Activated naive CD4-positive, alpha-beta T cell treated with anti-CD3 and anti-CD28 coated beads, Interleukin-2, amount 10 ng/mL, durations not matched to agents 7 days and 5 days (primary cell): ENCODE data around the gene ATG101.
A peak's percentile ranks its signal among the peaks of the same experiment; 100 is the strongest.
"Not testable (repeated sequence)": the region's sequence is repeated elsewhere in the genome, so short reads cannot be mapped to it uniquely, and the experiment has no call there.

Experiments used
- CTCF ChIA-PET: fragments of 350-600 bp; sonication (Branson Sonifier 250); formaldehyde crosslinking; loops from one replicate; lab custom pipeline; 2021; ENCODE audit warnings: antibody characterized with exemption; lab: Charles Lee
- DNase-seq: peaks from one replicate; pipeline ENCODE4 v3.0.0-alpha.2; 2020
- H3K27ac Mint-ChIP-seq: one replicate; pipeline ENCODE4 v1.8.0; 2021; ENCODE audit warnings: mild to moderate bottlenecking, moderate library complexity, mixed read lengths
- H3K27me3 Mint-ChIP-seq: one replicate; pipeline ENCODE4 v1.8.0; 2021; ENCODE audit warnings: mild to moderate bottlenecking, mixed read lengths
- H3K36me3 Mint-ChIP-seq: one replicate; pipeline ENCODE4 v1.8.0; 2021; ENCODE audit warnings: mixed read lengths
- H3K4me1 Mint-ChIP-seq: one replicate; pipeline ENCODE4 v1.8.0; 2021; ENCODE audit warnings: mixed read lengths
- H3K4me3 Mint-ChIP-seq: one replicate; pipeline ENCODE4 v1.8.0; 2021; ENCODE audit warnings: mild to moderate bottlenecking, moderate library complexity, mixed read lengths
- H3K9me3 Mint-ChIP-seq: one replicate; pipeline ENCODE4 v1.8.0; 2021; ENCODE audit warnings: mixed read lengths

Gene ATG101

GRCh38 chr12:52097045-52097666 is 27.4 kb downstream of the ATG101 start:
- CTCF ChIA-PET = no interaction called here

GRCh38 chr12:52104431-52105089 is 34.8 kb downstream of the ATG101 start:
- DNase-seq, H3K4me3 Mint-ChIP-seq, H3K27ac Mint-ChIP-seq, H3K36me3 Mint-ChIP-seq, H3K4me1 Mint-ChIP-seq, H3K9me3 Mint-ChIP-seq, CTCF ChIA-PET: not testable (repeated sequence)
- H3K27me3 Mint-ChIP-seq = peaks cover 40% of the 10 kb centered on the region

More at GRCh38 chr12:52097045-52097666, 27.4 kb downstream of the ATG101 start:
- Mint-ChIP-seq H3K4me1 (no peaks in the 10 kb centered on the region), H3K27me3 (peaks cover 17% of the 10 kb centered on the region), H3K9me3 (no peaks in the 10 kb centered on the region), H3K4me3 (no peak overlapping the region), H3K27ac (no peak overlapping the region), H3K36me3 (no peaks in the 10 kb centered on the region)
- DNase-seq = no peak

GRCh38 chr12:52116222-52117125 is 46.7 kb downstream of the ATG101 start:
- H3K9me3 Mint-ChIP-seq, H3K27ac Mint-ChIP-seq, H3K36me3 Mint-ChIP-seq, H3K4me3 Mint-ChIP-seq: not testable (repeated sequence)
- Mint-ChIP-seq H3K4me1 (peaks cover 21% of the 10 kb centered on the region), H3K27me3 (peaks cover 44% of the 10 kb centered on the region)
- peak; percentile 65 for DNase-seq
- CTCF ChIA-PET = interaction anchor here (0.7 to 5.3 kb wide), 10 partner anchors 9 to 123 kb away, joined by 3 to 92 read pairs (median 4); no protein-coding TSS in a partner anchor

- not testable (repeated sequence) for H3K27ac Mint-ChIP-seq, DNase-seq, H3K9me3 Mint-ChIP-seq, H3K4me3 Mint-ChIP-seq, H3K36me3 Mint-ChIP-seq
- peaks cover 23% of the 10 kb centered on the region for H3K4me1 Mint-ChIP-seq
- peaks cover 58% of the 10 kb centered on the region for H3K27me3 Mint-ChIP-seq
- CTCF ChIA-PET = interaction anchor here (1.0 to 5.3 kb wide), 8 partner anchors 9 to 125 kb away, joined by 3 to 92 read pairs (median 8); no protein-coding TSS in a partner anchor
These were observed 48.2 kb downstream of the ATG101 start for GRCh38 chr12:52117806-52118475.

- Mint-ChIP-seq H3K27ac (no peak overlapping the region), H3K27me3 (peaks cover 71% of the 10 kb centered on the region), H3K9me3 (no peaks in the 10 kb centered on the region), H3K4me1 (peaks cover 23% of the 10 kb centered on the region), H3K4me3 (no peak overlapping the region), H3K36me3 (no peaks in the 10 kb centered on the region)
- CTCF ChIA-PET = interaction anchor here (0.6 to 5.3 kb wide), 10 partner anchors 27 to 176 kb away, joined by 3 to 92 read pairs (median 4); partner anchors contain the start of gene NR4A1
- DNase-seq = peak; percentile 53
These were observed 49.8 kb downstream of the ATG101 start for GRCh38 chr12:52119398-52120254.

GRCh38 chr12:52120951-52121823 is 51.4 kb downstream of the ATG101 start:
- peaks cover 78% of the 10 kb centered on the region for H3K27me3 Mint-ChIP-seq

DNA sequence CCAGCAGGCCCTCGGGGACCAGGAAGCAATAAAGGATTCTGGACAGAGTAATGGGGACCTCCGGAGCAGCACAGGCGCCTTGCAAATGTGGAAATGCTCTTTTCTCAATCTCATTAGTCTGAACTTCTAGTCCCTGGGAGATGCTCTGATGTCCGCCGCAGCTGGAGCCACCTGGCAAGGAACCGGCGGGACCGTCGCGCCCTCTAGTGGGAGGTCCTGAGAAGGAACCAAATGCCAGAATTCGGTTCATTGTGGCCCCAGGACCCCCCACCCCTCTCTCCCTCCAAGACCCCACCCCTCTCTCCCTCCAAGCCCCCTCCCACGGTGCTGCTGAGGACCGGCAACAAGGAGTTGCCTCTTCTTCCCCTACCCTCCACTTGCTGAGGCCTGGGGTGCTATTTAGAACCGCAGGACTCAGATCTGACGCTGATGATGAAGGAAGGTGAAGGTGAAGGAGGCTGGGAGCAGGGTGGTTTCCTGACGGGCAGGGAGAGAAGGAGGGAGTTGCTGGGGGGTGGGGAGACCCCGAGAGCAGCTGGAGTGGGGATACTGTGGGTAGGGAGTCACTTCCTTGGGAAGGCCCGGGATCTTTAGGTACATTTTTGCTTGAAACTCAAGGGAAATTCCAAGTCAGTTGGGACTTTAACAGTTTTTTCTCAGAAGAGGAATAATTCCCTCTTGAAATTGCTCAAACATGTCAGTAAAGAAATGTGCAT is 52.2 kb downstream of the ATG101 start:
- no peak overlapping the region for H3K4me3 Mint-ChIP-seq

More at GRCh38 chr12:52120951-52121823, 51.4 kb downstream of the ATG101 start:
- no peak overlapping the region for H3K4me3 Mint-ChIP-seq
- CTCF ChIA-PET = interaction anchor here (0.7 to 5.7 kb wide), 19 partner anchors 9 to 886 kb away, joined by 3 to 94 read pairs (median 3); no protein-coding TSS in a partner anchor
- DNase-seq = no peak
- H3K4me1 Mint-ChIP-seq = peaks cover 21% of the 10 kb centered on the region
- no peaks in the 10 kb centered on the region for H3K9me3 Mint-ChIP-seq
- no peak overlapping the region for H3K27ac Mint-ChIP-seq
- no peaks in the 10 kb centered on the region for H3K36me3 Mint-ChIP-seq

GRCh38 chr12:52122540-52122871 is 52.7 kb downstream of the ATG101 start:
- H3K9me3 Mint-ChIP-seq = no peaks in the 10 kb centered on the region
- CTCF ChIA-PET = interaction anchor here (0.9 to 5.7 kb wide), 3 partner anchors 40 to 96 kb away, joined by 3 to 94 read pairs (median 3); no protein-coding TSS in a partner anchor

More for the DNA sequence above, 52.2 kb downstream of the ATG101 start:
- peaks cover 81% of the 10 kb centered on the region for H3K27me3 Mint-ChIP-seq
- peak; percentile 79 for DNase-seq
- CTCF ChIA-PET = interaction anchor here (0.7 to 5.7 kb wide), 16 partner anchors 9 to 206 kb away, joined by 3 to 94 read pairs (median 3); no protein-coding TSS in a partner anchor
- no peak overlapping the region for H3K27ac Mint-ChIP-seq
- no peaks in the 10 kb centered on the region for H3K36me3 Mint-ChIP-seq
- H3K9me3 Mint-ChIP-seq = no peaks in the 10 kb centered on the region
- peaks cover 13% of the 10 kb centered on the region for H3K4me1 Mint-ChIP-seq

DNA sequence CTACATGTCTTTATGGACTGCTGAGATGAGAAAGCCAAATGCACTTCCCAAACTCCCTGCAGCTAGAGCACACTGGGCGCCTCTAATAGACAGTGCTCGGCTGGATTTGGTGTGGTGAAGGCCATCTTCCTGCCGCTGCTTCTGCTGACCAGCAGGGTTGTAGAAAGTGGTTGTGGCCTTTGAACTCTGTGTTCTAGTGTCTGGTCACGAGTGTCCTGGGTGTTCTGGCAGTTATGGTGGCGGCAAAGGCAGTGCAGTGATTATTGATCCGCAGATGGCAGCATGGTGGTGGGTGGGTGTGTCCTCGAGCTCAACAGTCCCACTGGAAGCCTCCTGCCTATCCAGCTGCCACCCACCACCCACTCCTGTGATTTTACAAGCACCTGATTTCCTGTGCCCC is 53.1 kb downstream of the ATG101 start:
- DNase-seq = no peak
- Mint-ChIP-seq H3K4me1 (peaks cover 11% of the 10 kb centered on the region), H3K36me3 (no peaks in the 10 kb centered on the region), H3K27me3 (peaks cover 86% of the 10 kb centered on the region), H3K9me3 (no peaks in the 10 kb centered on the region), H3K4me3 (no peak overlapping the region), H3K27ac (no peak overlapping the region)
- CTCF ChIA-PET = interaction anchor here (1.1 to 5.7 kb wide), 3 partner anchors 97 to 102 kb away, joined by 3 to 94 read pairs (median 11); no protein-coding TSS in a partner anchor

More at GRCh38 chr12:52122540-52122871, 52.7 kb downstream of the ATG101 start:
- Mint-ChIP-seq H3K27me3 (peaks cover 86% of the 10 kb centered on the region), H3K27ac (no peak overlapping the region), H3K4me3 (no peak overlapping the region), H3K4me1 (peaks cover 11% of the 10 kb centered on the region), H3K36me3 (no peaks in the 10 kb centered on the region)
- no peak for DNase-seq

DNA sequence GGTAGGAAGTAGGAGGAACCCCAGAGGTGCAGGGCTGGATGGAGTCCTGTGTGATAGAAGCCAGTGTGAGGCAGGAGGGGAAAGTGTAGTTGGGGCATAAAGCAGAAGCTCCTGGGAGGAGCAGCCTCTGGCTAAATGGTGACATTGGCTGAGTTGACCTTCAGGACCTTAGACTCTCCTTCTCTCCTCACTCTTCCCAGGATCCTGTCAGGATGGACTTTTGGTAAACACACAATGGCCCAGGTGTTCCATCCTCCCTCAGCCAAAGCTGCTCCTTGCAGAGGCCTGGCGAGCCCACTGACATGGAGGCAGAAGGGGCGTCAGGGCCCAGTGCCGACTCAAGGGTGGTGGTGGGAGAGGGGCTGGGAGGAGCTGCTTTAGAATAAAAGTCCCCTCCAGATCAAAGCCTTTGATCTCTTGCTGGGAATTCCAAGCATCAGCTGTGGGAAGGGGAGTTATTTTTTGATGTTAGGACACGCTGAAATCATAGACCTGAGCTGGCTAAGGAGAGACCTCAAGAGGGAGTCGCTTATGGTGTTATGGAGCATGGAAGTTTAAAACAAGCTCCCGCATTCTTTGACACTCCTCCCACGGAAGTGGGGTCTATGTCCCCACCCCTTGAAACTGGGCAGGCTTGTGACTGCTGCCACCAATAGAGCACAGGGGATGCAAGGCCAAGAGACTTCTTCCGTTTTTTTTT is 53.9 kb downstream of the ATG101 start:
- H3K27ac Mint-ChIP-seq = no peak overlapping the region
- CTCF ChIA-PET = interaction anchor here (0.9 to 5.7 kb wide), 6 partner anchors 41 to 756 kb away, joined by 3 to 94 read pairs (median 4); no protein-coding TSS in a partner anchor
- H3K27me3 Mint-ChIP-seq = peaks cover 82% of the 10 kb centered on the region
- H3K9me3 Mint-ChIP-seq = no peaks in the 10 kb centered on the region
- no peaks in the 10 kb centered on the region for H3K36me3 Mint-ChIP-seq
- no peak for DNase-seq
- no peak overlapping the region for H3K4me3 Mint-ChIP-seq
- peaks cover 11% of the 10 kb centered on the region for H3K4me1 Mint-ChIP-seq

DNA sequence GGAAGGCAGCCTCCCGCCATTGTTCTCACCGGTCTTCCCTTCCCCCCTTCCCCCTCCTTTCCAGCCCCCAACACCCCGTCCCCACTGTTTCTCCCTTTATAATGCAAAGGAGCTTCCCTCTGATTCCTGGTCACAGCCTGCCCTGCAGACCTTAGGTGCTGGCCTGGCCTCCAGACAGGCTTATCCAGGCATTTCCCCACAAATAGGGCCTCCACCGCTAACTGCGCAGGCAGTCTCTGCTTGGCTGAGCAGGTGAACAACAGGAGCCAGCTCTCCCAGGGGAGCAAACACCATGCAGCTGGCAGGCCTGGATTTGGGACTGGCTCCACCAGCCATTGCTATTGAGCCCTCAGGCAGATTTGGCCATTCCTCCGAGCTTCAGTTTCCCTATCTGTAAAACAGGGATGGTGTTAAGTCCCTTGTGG is 55.7 kb downstream of the ATG101 start:
- DNase-seq = no peak
- peaks cover 65% of the 10 kb centered on the region for H3K27me3 Mint-ChIP-seq
- CTCF ChIA-PET = interaction anchor here (1.0 to 5.7 kb wide), 3 partner anchors 9 to 247 kb away, joined by 3 to 94 read pairs (median 4); no protein-coding TSS in a partner anchor
- H3K27ac Mint-ChIP-seq = no peak overlapping the region
- peaks cover 2% of the 10 kb centered on the region for H3K4me1 Mint-ChIP-seq
- H3K9me3 Mint-ChIP-seq = no peaks in the 10 kb centered on the region
- no peaks in the 10 kb centered on the region for H3K36me3 Mint-ChIP-seq
- no peak overlapping the region for H3K4me3 Mint-ChIP-seq
